Transverse colon (tissue), 4 donors: ENCODE results near the gene TTYH1. TPM values are rescaled to one million over a fixed set of nuclear protein-coding genes. Genes with fewer than 3 reads are reported as not detected.
"Not testable (repeated sequence)": the region's sequence is repeated elsewhere in the genome, so short reads cannot be mapped to it uniquely, and the experiment has no call there.

Experiments used
- DNase-seq: peaks from one replicate; pipeline ENCODE4 v3.0.0-alpha.2; 2019
- H3K27ac ChIP-seq, 4 donors: fragments of 200-600 bp; sonication (generic); 2 replicates each; pipeline ENCODE4 v1.5.1; 2016 to 2018; ENCODE audit warnings: inconsistent platforms in 4 of 4
- H3K27me3 ChIP-seq: fragments of 200-600 bp; sonication (generic); 2 replicates; pipeline ENCODE4 v1.5.1; 2017; ENCODE audit warnings: inconsistent platforms
- H3K36me3 ChIP-seq, 4 donors: fragments of 200-600 bp; sonication (generic); 2 replicates each; pipeline ENCODE4 v1.5.1; 2017 to 2019; ENCODE audit warnings: inconsistent platforms in 4 of 4
- H3K4me1 ChIP-seq, 4 donors: fragments of 200-600 bp; sonication (generic); 2 replicates each; pipeline ENCODE4 v1.5.1; 2017 to 2020; ENCODE audit warnings: inconsistent platforms in 4 of 4
- H3K4me3 ChIP-seq, 4 donors: fragments of 200-600 bp; sonication (generic); 1 replicate in 1 of 4; 2 replicates in 3 of 4; pipeline versions ENCODE4 v1.5.1 to v1.6.1; 2017 to 2019; ENCODE audit warnings: inconsistent platforms in 4 of 4
- H3K9me3 ChIP-seq, 2 donors: fragments of 200-600 bp; sonication (generic); 2 replicates each; pipeline ENCODE4 v1.5.1; 2017 to 2019; ENCODE audit warnings: inconsistent platforms in 2 of 2
- EP300 ChIP-seq: sonication (generic); formaldehyde crosslinking; IDR thresholded peaks from one replicate; pipeline ENCODE4 v1.6.1; 2017; ENCODE audit warnings: antibody characterized with exemption, low read depth
- POLR2A ChIP-seq: fragments of 450-650 bp; IDR thresholded peaks from one replicate; pipeline ENCODE4 v1.6.1; 2016; ENCODE audit warnings: antibody characterized with exemption, mild to moderate bottlenecking, moderate library complexity
- POLR2AphosphoS5 ChIP-seq, 3 donors: sonication (generic); formaldehyde crosslinking; IDR thresholded peaks; one replicate each; pipeline ENCODE4 v1.6.1; 2016; ENCODE audit warnings: antibody characterized with exemption in 3 of 3
- WGBS, 2 donors: methylation state at CpG; one replicate each; pipeline ENCODE4 v1.1.5; 2018; ENCODE audit warnings: low coverage in 1 of 2; 5-methylcytosine and 5-hydroxymethylcytosine counted together
- in situ Hi-C, 4 donors: fragments of 200-750 bp; cut with MboI; loops; one replicate each; pipeline versions ENCODE4 v1.15.0 to v1.15.1; 2017; ENCODE audit warnings: low sequenced_read_pairs in 3 of 4, low pct_ligation_motif_present in 1 of 4, low pct_unique_long_range_greater_than_20kb in 1 of 4
- intact Hi-C: fragments of 100-400 bp; cut with DNase I; formaldehyde crosslinking; loops from one replicate; pipeline ENCODE4 v1.15.1; 2023; ENCODE audit warnings: low total_unique reads
- total RNA-seq, 4 donors: library from RNA; depleted of rRNA; stranded (reverse); fragments of >200 nt; gene quantifications; one replicate each; pipeline ENCODE4 v1.1.0, GENCODE V29; 2016
- TF ChIP-seq, protein P1 (sequence below), 5 experiments: fragments of 200-600 bp in 3 of 5; fragments of 450-650 bp in 2 of 5; sonication (generic) in 3 of 5; IDR thresholded peaks; 1 replicate in 2 of 5; 2 replicates in 3 of 5; pipeline ENCODE4 v1.5.1; 2016 to 2017; ENCODE audit warnings: antibody characterized with exemption in 5 of 5, inconsistent platforms in 3 of 5, mild to moderate bottlenecking in 2 of 5, moderate library complexity in 1 of 5

The TTYH1 gene
- total RNA-seq, 4 donors from 2014 or later = 1.1 to 7.5 (median 3.0) TPM

DNA sequence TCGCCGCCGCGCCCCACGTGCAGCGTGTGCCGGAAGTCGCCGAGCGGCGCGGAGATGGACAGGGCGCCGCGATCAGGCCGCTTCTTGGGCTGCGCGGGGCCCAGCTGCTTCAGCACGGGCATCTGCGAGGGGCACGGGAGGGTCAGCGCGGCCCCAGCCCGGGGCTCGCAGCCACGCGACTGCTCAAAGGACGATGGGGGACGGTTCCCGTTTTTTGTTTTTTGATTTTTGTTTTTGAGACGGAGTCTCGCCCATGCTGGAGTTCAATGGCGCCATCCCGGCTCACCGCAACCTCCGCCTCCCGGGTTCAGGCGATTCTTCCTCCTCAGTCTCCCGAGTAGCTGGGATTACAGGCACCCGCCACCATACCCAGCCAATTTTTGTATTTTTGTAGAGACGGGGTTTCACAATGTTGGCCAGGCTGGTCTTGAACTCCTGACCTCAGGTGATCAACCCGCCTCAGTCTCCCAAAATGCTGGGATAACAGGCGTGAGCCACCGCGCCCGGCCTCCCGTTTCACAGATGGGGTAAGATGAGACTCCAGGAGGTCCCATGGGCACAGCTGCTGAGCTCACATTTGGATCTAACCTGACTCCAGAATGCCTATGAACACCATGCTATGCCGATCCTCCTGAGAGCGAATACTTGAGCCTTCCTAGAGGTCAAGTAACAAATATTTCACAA, 50.3 kb downstream of the TTYH1 start:
- 97 to 100% methylated on average over 1 to 43 of the region's 49 CpGs for WGBS, 2 donors
- peak overlapping the region; percentile 96 to 99 (median 98) for H3K27ac ChIP-seq
- no peak for DNase-seq
- H3K4me1 ChIP-seq = peaks cover 11 to 84% (median 61%) of the 10 kb centered on the region in 4 donors
- no peaks in the 10 kb centered on the region for H3K9me3 ChIP-seq
- no peak overlapping the region for H3K4me3 ChIP-seq
- intact Hi-C loops (no loop called here), in situ Hi-C loops (no loop called here)
- H3K36me3 ChIP-seq = peaks cover 0 to 9% (median 3%) of the 10 kb centered on the region in 4 donors
- TF ChIP-seq EP300 (no peak), POLR2A (peak; percentile 0), POLR2AphosphoS5 (IDR thresholded peaks at IDR 0.05) (no peak)
- TF ChIP-seq, protein P1, sequence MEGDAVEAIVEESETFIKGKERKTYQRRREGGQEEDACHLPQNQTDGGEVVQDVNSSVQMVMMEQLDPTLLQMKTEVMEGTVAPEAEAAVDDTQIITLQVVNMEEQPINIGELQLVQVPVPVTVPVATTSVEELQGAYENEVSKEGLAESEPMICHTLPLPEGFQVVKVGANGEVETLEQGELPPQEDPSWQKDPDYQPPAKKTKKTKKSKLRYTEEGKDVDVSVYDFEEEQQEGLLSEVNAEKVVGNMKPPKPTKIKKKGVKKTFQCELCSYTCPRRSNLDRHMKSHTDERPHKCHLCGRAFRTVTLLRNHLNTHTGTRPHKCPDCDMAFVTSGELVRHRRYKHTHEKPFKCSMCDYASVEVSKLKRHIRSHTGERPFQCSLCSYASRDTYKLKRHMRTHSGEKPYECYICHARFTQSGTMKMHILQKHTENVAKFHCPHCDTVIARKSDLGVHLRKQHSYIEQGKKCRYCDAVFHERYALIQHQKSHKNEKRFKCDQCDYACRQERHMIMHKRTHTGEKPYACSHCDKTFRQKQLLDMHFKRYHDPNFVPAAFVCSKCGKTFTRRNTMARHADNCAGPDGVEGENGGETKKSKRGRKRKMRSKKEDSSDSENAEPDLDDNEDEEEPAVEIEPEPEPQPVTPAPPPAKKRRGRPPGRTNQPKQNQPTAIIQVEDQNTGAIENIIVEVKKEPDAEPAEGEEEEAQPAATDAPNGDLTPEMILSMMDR (IDR thresholded peaks at IDR 0.05) = no peak
- H3K27me3 ChIP-seq = peaks cover 6% of the 10 kb centered on the region

DNA sequence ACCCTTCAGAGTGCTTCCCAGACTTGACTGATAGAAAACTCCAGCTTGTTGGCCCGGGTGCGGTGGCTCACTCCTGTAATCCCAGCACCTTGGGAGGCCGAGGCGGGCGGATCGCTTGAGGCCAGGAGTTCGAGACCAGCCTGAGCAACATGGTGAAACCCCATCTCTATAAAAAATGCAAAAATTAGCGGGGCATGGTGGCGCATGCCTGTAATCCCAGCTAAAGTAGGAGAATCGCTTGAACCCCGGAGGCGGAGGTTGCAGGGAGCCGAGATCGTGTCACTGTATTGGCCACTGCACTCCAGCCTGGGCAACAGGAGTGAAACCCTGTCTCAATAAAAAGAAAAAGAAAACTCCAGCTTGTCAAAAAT, 50.8 kb downstream of the TTYH1 start:
- H3K9me3 ChIP-seq, in situ Hi-C loops, DNase-seq, H3K36me3 ChIP-seq, H3K27me3 ChIP-seq, H3K4me3 ChIP-seq, intact Hi-C loops: not testable (repeated sequence)
- peak; percentile 3 for TF ChIP-seq POLR2A
- Histone ChIP-seq H3K4me1 (peaks cover 11 to 83% (median 59%) of the 10 kb centered on the region in 4 donors), H3K27ac (peak overlapping the region; percentile 96 to 99 (median 98))
- WGBS, 2 donors = 92% methylated on average over 14 of the region's 14 CpGs; no CpG with 5 or more reads in 1 of the 2 donors

DNA sequence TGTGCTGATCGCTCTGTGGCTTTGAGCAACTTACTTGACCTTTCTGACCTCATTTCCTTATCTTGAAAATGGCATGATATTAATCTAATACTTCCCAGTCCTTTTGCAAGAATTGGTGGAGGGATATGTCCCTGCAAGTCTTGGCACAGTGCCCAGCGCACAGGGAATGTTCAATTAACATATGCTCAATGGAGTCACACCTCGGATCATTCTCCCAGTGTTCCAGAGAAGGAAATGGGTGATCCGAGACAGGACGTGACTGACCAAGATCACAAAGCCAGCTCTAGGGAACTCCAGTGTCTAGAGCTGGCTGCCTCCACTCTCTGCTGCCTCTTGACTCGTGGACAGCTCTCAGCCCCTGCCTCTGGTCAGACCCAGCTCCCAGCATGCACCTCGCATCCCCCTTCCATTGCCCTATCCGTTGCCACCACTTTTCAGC, 54.3 kb downstream of the TTYH1 start:
- intact Hi-C loops = no loop called here
- peak overlapping the region; percentile 96 to 99 (median 98) for H3K27ac ChIP-seq
- in situ Hi-C loops = no loop called here
- peak overlapping the region in 3 of 4 donors; percentile 35 to 74 (median 62) for H3K4me3 ChIP-seq
- no peaks in the 10 kb centered on the region for H3K36me3 ChIP-seq
- H3K4me1 ChIP-seq = peaks cover 10 to 69% (median 49%) of the 10 kb centered on the region in 4 donors
- whole genome bisulfite sequencing, 2 donors = 22 to 41% methylated on average over 2 to 8 of the region's 8 CpGs
- H3K27me3 ChIP-seq = peaks cover 15% of the 10 kb centered on the region
- peak; percentile 76 for DNase-seq
- TF ChIP-seq POLR2A (peak; percentile 63), EP300 (no peak), POLR2AphosphoS5 (IDR thresholded peaks at IDR 0.05) (peak; percentile 29 to 68 (median 53))
- no peaks in the 10 kb centered on the region for H3K9me3 ChIP-seq

DNA sequence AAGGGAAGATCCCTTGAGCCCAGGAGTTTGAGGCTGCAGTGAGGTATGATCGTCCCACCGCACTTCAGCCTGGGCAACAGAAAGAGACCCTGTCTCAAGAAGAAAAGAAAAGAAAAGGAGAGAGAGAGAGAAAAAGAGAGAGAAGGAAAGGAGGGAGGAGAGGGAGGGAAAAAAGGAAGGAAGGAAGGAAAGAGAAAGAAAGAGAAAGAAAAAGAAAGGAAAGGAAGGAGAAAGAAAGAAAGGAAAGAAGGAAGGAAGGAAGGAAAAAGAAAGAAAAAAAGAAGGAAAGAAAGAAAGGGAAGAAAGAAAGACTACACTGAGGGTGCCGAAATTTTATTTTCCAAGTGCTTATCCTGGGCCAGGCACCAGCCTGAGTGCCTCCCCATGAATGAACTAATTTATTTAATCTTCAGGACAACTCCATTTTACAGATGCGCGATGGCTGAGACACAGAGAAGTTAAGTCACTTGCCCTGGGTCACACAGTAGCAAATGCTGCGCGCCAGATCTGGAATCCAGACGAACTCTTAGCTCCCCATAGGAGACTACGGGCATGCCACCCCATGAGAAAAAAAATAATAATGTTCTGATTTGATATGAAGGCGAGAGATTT, 55.1 kb downstream of the TTYH1 start:
- no peaks in the 10 kb centered on the region for H3K9me3 ChIP-seq
- WGBS, 2 donors = 26 to 56% methylated on average over 2 to 10 of the region's 10 CpGs
- H3K4me1 ChIP-seq = peaks cover 10 to 62% (median 44%) of the 10 kb centered on the region in 4 donors
- DNase-seq = no peak
- H3K27me3 ChIP-seq = peaks cover 15% of the 10 kb centered on the region
- intact Hi-C loops = no loop called here
- in situ Hi-C loops = no loop called here
- peak overlapping the region; percentile 96 to 99 (median 98) for H3K27ac ChIP-seq
- TF ChIP-seq EP300 (no peak), POLR2A (no peak), POLR2AphosphoS5 (IDR thresholded peaks at IDR 0.05) (no peak)
- TF ChIP-seq, protein P1 (IDR thresholded peaks at IDR 0.05) = no peak
- H3K4me3 ChIP-seq = peak overlapping the region in 3 of 4 donors; percentile 35 to 74 (median 62)
- no peaks in the 10 kb centered on the region for H3K36me3 ChIP-seq
